HG03469 (cell line): ENCODE results near the gene CCPG1.

Experiments used
- ATAC-seq: cut with Tn5 transposase; IDR thresholded peaks from one replicate; pipeline ENCODE4 v1.9.1; 2021; ENCODE audit warnings: mild to moderate bottlenecking, moderate library complexity, moderate number of reproducible peaks; ENCODE audit not compliant: unreplicated experiment

Gene CCPG1

DNA sequence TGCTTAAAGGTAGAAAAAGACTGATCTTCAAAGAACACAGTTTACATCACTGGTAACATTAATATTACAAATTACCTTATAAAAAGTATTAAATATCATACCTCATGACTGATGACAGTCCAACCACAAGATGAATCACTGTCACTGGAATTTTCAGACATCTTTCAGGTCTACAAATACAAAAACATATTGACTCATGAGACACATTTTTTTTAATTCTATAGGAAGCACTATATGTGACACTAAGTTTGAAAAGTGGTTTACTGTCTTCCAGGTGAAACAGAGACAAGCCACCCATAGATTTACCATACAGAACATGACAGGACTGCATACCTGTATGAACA is 18.9 kb downstream of the CCPG1 start:
- no peak for ATAC-seq

DNA sequence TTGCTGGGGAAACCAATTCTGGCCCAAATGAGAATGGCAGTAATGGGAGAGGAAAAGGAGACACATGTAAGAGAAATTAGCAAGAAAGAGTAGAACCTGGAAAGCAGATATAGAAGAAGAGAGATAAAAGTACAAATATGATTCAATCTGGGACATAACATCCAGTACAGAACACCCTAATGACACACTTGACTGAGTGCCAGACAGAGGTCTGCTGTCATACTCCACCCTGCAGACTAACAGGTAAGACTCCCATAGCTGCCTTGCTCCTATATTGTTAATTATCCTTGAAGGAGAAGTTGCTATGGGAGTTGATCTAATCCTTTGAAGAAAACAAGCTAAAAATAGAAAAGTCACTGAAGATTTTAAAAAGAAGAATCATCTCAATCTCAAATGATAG is 21.1 kb downstream of the CCPG1 start:
- ATAC-seq = no peak

DNA sequence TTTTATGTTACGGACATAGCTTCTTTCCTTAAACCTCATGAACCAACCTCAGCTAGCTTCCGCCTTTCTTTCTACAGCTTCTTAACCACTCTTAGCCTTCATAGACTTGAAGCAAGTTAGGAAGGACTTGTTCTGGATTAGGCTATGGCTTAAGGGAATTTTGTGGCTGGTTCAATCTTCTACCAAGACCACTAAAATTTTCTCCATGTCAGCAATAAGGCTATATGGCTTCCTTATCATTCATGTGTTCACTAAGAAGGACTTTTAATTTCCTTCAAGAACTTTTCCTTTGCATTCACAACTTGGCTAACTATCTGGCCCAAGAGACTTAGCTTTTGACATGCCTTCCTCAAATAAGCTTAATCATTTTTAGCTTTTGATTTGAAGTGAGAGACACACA is 24.5 kb downstream of the CCPG1 start:
- no peak for ATAC-seq

DNA sequence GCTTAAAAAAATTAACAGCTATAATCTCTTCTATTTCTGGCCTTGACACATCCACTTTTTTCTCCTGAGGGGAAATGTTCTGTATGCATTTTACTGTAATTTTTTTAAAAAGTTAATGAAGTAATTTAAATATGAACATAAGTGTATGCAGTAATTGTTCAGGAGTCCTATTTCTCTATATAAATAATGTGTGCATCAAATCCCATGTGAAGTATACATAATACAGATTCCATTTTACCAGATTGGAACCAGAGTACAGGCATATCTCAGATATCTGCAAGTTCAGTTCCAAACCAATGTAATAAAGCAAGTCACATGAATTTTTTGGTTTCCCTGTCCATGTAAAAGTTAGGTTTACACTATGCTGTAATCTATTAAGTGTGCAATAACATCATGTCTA is 26.6 kb downstream of the CCPG1 start:
- no peak for ATAC-seq

DNA sequence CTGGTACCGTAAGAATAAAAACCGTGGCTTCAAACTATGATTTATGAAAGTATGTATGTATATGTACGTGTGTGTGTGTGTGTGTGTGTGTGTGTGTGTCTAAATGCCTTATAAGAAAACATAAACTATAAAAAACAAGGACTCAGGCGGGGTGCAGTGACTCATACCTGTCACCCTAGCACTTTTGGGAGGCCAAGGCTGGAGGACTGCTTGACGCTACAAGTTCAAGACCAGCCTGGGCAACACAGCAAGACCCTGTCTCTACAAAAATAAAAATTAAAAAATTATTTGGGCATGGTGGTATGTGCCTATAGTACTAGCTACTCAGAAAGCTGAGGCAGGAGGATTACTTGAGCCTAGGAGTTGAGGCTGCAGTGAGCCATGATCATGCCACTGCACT is 29.1 kb downstream of the CCPG1 start:
- no peak for ATAC-seq

DNA sequence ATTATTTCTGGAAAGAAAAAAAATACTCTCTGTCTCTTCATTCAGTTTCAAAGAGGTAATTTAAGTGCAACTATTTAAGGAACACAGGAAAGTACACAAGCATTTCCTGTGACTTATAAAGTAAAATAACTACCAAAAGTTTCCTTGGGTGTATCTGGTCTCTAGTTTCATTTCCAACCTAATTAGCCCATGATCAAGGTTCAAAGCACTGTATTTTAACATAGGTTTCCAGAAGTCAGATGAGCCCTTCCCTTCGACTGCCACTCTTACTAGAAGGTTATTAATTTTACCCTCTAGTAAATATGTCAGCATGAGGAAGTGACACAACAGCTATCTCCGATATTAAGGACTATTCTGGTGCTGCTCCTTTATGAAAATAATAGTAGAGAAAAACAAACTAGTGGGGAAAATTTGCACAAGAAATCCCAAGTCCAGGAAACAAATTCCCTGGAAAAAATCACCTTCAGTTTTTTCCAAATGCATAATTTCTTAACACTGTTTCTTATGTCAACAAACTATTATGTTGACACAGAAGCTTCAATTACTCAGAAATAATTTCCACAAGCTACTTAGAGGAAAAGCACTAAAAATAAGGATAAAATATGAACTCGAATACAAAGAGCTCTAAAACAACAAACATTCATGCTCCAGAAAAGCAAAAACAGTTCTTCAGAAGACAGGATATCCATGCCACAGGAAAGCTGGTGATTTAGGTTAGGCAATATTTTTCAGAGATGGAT is 35.3 kb downstream of the CCPG1 start:
- no peak for ATAC-seq

DNA sequence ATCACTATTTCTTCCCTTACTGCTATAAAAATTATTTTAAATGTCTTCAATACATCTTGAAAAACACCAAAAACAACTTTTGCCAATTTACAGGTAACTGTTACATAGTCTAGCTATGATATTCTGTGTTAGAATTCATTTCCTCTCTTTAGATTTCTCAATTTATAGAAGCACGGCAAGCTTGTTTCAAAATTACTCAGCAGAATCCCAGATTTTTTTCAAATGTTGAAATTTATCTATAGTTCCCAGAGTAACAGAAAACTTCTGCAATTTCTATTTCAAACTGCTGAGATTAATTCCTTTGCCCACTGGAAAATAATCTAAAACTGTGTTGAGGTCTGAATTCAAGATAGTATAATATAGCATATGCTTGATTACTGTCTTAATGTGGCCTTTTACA is 41.2 kb downstream of the CCPG1 start:
- no peak for ATAC-seq

DNA sequence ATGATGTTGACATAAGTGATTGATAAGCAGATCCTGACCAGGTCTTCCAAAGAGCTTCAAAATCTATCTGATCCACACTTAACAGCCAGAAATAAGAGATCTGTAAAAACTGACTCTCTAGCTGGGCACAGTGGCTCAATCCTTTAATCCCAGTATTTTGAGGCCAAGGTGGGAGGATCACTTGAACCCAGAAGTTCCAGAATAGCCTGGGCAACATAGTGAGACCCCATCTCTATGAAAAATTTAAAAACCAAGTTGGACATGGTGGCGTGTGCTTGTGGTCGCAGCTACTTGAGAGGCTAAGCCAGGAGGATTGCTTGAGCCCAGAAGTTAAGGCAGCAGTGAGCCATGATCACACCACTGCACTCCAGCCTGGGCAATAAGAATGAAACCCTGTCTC is 45.5 kb downstream of the CCPG1 start:
- ATAC-seq = no peak

DNA sequence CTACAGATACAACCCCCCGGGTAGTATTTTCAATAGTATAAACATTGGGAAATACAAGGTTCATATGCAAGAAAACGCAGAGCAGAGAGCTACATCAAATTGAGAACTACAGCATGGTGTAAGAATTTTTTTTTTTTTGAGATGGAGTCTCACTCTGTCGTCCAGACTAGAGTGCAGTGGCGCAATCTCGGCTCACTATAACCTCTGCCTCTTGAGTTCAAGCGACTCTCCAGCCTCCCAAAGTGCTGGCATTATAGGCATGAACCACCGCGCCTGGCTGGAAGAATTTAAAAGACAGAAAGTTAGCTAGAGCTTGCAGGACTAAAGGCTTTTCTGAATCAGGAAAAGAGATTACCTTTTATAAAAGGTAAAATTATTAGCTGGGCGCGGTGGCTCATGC is 47.1 kb downstream of the CCPG1 start:
- ATAC-seq = no peak

DNA sequence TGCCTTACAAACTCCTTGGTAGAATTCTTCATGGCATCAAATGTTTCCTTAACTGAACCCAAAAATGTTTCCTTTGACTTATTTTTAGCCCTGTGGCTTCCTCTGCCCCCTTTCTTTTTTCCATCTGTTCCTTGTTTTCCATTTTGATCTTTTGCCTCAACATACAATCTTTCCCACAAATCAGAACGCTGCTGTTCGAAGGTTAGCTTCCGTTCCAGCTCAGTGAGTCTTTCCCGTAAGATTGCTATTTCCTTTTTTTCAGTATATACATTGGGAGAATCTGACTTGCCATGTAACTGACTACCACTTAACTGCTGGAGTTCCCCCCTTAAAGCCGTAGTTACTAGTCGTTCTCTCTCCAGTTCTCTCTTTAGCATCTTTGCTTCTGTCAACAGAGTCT is 47.9 kb downstream of the CCPG1 start:
- no peak for ATAC-seq

DNA sequence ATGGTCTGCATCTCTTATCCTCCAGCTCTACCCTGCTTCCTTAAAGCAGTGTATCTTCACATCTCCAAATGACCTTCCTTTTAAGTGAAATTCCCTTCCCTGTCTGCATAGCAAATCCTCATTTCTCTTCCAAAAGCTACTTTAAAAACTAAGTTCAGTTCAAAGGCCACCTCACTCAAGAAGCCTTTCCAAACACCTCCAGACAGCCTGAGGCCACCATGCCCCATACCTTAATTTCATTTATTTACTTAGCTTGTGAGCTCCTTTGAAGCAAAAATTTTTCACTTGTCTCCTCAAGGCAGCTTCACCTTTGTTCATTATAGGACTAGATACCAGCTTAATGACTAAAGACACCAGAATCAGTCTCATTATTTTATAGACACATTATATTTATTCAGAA is 49.7 kb downstream of the CCPG1 start:
- ATAC-seq = no peak

DNA sequence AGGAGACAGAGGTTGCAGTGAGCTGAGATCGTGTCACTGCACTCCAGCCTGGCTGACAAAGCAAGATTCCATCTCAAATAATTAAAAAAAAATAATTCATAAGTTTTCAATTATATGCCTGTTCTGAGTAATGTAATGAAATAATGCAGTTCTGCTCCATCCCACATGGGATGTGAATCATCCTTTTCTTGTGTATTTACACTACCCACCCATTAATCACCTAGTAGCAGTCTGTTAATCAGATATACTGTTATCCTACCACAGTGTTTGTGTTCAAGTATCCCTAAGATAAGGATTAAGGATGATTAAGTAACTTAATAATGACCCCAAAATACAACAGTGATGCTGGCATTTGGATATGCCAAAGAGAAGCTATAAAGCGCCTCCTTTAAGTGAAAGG is 50.4 kb downstream of the CCPG1 start:
- ATAC-seq = no peak

DNA sequence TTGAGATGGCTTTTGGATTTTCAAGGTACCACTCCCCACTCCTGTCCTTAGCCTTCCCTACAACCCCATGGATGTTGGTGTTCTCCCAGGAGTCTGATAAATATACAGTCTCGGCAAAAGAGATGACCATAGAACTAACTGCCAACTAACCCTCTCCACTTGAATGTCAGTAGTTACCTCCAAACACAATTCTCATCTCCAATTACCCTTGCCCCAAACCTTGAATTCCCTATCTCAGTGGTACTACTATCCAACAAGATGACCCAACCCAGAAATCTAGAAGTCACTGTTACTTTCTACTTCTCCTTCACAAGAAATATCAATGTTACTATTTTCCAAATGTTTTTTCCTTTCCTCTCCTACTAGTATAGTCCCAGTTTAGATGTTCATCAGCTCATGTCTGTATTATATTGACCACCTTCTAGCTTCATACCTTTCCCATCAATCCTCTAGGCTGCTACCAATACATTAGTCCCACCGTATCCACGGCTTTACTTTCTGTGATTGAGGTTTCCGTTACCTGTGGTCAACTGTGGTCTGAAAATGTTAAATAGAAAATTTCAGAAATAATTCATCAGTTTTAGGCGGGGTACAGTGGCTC is 51.1 kb downstream of the CCPG1 start:
- no peak for ATAC-seq

DNA sequence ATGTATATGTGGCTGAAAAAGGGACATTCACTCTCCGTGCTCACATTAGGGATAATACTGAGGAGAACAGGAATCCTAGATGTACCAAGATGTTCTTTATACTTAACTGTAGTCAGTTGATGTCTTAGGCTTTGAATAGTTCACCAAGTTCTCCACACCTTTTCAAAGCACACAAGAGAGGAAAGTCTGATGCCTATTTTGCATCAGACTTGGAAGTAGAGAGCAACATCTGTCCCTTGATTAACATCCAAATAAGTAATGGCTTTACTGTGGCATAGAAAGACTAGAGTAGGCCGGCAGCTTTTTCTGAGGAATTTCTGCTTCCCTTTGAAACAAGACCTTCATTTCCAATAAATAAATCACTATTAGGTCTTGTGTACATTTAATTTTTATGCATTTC is 55.1 kb downstream of the CCPG1 start:
- no peak for ATAC-seq

DNA sequence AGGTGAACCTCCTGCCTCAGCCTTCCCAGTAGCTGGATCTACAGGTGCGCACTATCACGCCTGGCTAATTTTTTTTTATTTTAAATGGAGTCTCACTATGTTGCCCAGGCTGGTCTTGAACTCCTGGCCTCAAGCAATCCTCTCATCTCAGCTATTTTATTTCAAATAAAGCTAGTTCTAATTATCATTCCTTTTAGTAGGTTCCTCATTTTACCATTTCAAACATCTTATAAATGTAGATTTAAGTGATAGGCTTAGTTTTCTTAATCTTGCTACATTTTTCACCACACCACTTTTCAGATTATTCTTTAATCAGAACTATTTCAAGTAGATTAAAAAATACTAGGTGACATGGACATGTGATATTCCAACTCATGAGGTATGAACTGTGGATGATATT is 58.9 kb downstream of the CCPG1 start:
- ATAC-seq = no peak

DNA sequence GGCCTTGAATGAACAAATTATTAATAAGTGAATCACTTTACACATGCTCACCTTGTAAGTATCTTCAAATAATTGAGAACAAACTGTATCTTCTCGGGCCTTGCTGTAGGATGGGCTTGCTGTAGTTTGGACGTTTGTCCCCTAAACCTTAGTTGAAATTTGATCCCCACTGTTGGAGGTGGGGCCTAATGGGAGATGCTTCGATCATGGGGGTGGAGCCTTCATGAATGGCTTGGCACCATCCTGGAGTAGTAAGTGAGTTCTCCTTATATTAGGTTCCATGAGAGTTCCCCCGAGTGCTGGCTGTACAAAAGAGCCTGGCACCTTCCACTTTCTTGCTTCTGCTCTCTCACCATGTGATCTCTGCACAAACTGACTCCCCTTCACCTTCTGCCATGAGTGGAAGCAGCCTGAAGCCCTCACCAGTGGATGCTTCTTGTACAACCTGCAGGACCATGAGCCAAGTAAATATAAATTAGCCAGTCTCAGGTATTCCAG is 59.8 kb downstream of the CCPG1 start:
- ATAC-seq = no peak

DNA sequence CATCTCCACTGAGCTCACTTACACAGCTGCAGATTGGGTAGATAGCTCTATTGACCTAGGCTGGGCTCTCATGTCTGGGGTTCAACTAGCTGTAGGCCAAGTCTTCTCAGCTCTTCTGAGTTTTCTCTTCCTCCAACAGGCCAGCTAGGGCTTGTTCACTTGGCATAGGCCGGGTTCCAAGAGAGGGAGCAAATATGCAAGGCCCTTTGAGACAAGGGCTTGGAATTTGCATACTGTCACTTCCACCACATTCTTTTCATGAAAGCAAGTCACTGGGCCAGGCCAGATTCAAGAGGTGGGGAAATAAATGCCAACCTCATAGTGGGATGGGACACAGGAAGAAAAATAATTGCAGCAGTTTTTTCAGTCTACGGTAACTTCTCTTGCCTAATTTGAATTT is 64.0 kb downstream of the CCPG1 start:
- ATAC-seq = no peak

DNA sequence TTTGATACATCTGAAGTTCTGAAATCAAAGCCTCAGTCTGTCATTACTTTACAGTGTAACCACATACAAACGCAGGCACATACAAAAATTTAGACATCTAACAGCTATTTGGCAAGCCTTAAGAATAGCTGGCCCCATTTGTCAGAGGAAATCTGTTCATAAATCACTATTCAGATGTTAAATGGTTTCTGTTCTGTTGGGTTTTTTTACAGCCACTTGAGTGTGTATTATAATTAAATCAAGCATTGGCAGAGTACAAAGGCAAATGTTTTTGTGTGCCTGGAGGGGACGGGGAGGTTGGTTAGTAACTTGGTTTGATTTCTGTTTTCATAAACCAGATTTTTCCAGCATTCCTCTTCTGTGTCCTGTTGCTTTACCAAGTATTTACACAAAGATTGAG is 65.0 kb downstream of the CCPG1 start:
- no peak for ATAC-seq

DNA sequence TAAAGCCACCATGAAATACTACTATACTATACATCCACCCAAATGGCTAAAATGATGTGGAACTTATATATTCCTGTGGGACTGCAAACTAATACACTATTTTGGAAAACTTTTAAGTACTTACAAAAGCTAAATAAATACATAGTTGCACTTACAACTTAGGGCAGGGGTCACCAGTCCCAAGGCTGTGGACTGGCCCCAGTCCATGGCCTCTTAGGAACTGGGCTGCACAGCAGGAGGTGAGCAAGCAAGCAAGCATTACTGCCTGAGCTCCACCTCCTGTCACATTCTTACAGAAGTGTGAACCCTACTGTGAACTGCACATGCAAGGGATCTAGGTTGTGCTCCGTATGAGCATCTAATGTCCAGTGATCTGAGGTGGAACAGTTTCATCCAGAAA is 71.0 kb downstream of the CCPG1 start:
- ATAC-seq = no peak

DNA sequence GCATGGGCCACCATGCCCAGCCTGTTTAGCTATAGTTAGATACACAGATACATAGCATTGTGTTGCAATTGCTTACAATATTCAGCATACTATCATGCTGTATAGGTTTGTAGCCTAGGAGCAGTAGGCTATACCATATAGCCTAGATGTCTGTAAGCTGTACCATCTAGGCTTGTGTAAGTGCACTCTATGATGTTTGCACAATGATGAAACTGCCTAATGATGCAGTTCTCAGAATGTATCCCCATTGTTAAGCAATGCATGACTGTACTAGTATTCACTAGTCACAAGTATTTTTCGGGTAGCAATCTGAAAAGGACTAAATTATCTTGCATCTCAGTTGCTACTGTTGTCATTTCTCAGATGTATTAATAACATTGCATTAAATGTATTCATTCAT is 73.2 kb downstream of the CCPG1 start:
- ATAC-seq = no peak

DNA sequence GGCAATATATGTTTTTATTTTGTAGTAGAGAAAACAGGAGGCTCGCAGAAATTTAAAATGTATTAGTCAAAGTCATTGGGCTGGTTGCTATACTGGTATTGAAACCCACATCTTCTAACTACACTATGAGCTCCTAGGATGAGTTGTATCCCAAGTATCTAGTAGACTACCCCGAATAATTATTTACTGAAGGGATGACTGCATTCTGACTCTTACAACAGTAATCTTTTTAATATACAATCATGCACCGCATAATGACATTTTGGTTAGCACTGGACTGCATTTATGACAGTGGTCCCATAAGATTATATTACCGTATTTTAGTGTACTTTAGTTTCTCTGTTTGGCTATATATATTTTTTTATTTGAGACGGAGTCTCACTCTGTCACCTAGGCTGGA is 73.8 kb downstream of the CCPG1 start:
- ATAC-seq = no peak

DNA sequence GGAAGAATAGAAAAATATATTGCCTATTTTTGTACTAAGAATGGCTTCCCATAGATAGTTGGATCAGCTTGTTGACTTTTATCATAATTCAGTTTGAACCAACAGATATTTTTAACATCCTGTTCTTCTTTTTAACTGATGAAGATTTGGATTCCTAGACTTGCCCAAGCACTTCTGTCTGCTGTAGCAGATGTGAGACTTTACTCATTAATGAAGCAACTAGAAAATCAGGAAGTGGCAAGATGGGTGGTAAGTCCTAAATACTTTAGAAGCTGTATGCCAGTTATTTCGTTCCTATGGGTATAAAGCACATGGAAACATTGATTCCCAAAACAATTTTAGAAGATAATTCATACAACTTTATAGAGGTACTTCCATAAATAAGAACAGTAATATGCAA is 80.8 kb downstream of the CCPG1 start:
- ATAC-seq = no peak

DNA sequence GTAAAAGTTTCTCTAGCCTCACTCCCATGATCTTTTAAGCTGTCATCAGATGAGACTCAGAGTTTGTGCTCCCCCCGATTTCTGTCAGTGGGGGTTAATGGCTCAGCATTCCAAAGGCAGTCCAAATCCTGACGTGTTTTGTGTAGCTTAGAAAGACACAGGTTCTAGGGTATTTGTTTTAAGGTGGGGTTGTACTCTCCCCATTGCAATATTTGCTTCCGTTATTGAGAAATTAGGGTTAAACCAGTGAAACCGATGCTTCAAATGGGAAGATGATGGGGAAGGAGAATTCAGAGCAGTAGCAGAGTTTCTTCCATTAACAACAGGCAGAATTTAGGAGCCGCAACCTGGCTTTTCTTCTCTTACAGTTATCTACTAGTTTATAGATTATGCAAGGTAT is 85.7 kb downstream of the CCPG1 start:
- ATAC-seq = no peak
